GM18867 (cell line): ENCODE measurements around the gene REXO4.

Experiments
- ATAC-seq: cut with Tn5 transposase; IDR thresholded peaks from one replicate; pipeline ENCODE4 v1.9.1; 2021; ENCODE audit warnings: mild to moderate bottlenecking, moderate library complexity; ENCODE audit not compliant: unreplicated experiment

REXO4 gene

DNA sequence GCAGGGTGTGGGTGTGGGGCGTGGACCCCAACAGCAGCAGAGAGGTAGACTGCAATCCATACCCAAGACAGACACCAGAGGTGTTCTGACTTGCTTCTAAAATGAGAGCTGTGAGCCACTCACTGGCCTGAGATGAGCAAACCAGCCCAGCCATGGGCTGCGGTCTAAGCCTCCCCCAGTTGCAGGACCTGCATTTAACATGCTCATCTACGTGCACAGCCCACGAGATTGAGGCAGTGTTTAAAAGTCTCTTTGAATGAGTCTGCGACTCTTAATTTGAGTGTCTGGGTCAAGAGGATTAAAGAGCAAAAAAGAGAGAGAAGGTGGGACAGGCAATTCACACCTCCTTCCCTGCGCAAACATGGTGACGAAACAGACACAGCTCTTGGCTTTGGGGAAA lies 47.9 kb downstream of the REXO4 start:
- ATAC-seq, result no peak

DNA sequence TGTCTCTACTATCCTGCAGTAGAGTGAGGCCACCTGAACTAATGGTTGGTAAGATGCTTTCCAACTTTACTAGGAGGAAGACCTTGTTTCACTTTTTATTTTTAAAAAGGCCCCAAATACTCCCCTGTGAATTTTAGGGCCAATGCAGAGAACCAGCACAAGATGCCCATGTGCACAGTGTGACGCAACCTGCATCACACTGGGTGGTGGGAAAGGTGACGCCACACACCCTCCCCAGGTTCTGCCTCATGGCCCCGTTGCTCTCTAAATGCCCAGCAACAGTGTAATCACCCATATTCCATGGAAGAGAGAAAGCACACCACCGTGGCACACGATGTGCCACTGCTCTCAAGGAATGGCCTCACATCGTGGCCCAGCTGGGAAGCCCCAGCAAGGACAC lies 48.4 kb downstream of the REXO4 start:
- ATAC-seq, result no peak

DNA sequence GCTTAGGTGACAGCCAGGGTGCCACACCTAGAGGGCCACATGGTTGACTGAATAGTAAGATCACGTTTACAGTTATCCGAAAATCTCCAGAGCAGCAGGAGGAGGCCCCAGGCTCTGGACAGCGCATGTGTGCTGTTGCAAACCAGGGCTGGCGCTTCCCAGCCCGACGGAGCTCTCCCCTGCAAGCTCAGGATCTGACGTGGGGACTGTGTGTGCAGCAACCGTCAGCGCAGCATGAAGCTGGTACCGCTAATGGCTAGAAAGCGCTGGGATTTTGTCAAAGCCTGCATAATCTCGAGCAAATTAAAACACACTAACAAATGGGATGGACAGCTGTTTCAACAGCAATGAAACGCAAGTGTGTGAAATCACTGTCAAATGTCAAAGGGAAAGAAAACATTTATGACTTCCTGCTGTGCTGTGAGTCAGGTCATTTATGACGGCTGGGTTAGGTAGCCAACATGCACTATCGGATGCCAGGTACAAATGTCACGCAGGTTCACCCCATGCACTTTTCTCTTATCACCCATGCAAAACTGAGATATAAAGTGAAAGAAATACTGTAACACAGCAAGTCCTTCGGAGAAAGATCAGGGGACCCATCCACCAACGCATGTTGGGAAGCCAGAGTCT lies 49.4 kb downstream of the REXO4 start:
- ATAC-seq, result no peak

DNA sequence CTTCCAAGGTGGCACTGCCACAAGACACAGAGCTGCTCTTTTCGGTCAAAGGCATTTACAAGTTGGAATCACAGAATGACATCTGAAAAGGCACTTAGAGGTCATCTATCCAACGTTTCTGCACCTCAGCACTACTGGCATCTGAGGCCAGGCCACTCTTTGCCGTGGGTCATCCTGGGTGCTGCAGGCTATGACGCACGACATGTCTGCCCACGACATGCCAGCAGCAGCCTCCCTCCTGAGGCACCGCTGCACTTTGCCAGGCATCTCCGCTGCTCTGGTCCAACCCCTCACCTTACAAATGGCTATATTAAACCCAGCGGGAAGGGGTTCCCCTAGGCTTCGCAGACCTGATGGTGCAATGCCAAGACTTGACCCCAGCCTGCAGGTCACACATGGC lies 50.0 kb downstream of the REXO4 start:
- no peak for ATAC-seq

DNA sequence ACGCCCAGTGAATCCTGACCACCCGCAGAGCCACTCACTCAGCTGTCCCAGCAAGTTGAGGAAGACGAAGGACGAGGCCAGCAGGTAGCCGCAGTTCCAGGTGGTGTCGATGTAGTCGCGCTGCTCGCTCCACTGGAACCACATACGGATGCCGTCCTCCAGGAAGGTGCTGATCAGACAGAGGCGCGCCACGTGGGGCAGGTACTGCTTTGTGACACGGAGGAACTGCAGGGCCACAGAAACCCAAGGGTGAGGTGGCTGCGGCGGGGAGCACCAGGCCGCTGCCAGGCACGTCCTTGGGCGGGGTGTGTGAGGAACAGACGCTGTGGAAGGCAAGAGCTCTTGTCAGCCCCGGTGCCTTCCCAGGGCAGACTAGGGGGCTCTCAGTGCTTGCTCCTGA lies 50.6 kb downstream of the REXO4 start:
- no peak for ATAC-seq

DNA sequence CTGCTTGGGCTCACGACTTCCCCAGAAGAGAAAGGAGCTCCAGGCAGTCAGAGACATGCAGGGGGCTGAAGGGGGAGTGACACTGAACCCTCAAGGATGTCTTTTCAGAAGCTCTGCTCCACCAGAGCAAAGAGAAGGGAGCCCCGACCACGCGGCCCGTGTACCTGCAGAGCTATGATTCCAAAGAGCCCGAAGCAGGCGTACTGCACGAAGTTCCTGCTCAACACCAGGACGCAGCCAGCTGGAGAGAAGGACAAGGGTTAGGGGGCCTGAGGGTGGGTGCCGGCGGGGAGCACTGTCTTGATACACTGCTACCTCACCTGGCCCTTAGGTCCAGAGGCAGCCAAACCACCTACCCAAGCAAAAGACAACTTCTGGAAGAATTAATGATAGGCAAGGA lies 51.4 kb downstream of the REXO4 start:
- ATAC-seq, result no peak

DNA sequence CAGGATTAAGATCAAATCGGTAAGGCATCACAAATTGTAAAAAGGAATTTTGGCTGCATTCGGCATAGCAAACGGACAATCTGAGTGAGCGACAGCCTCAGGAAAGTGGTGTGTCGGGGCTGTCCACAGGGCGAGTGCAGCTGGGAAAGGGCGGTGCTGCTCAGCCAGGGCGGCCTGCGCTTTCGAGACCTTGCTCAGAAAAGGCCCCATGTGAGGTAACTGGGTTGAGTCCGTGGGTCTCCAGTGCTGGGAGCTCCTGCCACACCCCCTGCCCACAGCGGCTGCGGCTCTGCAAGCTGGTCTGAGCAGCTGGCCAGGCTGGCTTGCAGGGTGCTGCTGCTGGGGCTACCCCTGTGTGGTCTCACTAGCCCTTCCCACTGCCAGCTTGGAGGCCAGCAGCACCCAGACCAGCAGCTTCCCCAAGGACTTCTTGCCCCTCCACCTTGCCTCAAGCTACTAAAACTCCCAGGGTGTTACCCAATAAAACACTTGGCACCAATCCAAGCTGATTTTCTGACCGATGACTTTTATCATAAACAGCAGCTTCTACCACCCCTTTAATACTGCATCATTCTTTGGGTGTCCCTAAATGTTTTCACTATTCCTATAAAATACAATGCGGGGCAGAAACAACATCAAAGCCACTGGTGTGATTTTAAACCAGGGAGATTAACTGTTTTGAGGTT lies 55.3 kb downstream of the REXO4 start:
- no peak for ATAC-seq

DNA sequence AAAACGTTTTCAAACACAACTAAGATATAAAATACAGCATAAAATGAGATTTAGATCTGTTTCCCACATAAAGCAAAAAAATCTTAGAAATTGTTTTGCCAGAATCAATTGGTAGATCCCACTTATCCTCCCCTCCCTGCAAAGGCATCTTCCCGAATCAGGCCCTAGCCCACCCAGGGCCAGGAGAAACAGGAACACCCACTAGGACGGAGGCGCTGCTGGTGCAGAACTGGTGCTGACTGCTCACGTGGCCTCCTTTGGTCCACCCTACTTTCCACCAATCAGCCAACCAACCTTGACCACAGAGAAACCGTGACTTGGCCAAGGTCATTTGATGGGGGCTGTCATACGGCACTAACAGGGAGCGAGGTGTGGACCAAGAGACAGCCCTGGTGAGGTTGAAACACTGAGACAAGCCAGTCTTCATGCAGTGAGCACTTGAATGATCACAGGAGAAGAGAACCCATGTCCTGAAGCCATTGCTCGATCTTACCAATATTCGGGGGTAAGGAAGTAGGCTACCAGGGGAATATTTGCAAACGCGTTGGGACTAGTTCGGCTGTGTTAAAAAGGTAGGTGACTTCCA lies 56.2 kb downstream of the REXO4 start:
- ATAC-seq, result no peak

DNA sequence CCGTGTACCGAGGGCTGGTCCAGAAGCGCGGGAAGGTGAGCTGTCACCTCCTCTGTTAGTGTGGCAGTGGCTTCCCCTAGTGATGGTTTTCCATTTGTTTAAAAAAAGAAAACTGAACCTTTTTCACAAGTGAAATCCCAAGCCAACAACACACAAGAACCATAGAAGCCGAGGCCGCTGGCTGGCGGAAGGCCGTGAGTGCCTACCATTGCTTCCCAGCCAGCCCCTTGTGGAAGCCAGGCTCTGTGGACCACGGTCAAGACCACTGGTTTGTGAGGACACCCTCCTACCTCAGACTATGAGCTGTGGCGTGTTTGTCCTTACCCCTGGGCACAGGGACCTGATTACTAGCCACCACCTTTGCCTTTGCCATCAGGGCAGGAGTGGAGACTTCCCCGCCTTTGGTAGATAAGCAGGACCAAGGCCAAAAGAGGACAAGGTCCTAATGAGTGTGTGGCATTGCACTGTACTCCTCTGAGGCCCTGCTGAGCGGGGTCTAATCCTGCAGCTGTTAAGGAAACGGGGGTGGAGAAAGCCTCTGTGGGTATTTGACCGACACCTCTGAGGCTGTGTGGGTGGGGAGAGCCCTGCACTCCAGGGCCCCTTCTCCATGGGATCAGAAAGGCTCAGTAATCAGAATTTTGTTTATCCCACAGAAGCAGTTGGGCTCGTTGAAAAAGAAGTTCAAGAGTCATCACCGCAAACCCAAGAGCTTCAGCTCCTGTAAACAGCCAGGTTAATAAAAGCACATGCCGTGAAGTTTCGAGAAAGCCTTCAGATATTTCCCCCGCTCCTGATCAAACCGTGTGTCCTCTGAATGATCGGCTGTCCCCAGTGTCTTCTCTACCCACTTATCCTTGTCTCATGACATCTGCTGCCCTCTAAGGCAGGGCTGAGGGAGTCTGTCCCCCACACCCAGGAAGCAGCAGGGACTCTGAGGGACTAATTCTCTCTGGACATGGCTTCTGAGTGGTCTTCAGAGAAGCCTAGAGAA lies 57.1 kb downstream of the REXO4 start:
- ATAC-seq, result no peak

DNA sequence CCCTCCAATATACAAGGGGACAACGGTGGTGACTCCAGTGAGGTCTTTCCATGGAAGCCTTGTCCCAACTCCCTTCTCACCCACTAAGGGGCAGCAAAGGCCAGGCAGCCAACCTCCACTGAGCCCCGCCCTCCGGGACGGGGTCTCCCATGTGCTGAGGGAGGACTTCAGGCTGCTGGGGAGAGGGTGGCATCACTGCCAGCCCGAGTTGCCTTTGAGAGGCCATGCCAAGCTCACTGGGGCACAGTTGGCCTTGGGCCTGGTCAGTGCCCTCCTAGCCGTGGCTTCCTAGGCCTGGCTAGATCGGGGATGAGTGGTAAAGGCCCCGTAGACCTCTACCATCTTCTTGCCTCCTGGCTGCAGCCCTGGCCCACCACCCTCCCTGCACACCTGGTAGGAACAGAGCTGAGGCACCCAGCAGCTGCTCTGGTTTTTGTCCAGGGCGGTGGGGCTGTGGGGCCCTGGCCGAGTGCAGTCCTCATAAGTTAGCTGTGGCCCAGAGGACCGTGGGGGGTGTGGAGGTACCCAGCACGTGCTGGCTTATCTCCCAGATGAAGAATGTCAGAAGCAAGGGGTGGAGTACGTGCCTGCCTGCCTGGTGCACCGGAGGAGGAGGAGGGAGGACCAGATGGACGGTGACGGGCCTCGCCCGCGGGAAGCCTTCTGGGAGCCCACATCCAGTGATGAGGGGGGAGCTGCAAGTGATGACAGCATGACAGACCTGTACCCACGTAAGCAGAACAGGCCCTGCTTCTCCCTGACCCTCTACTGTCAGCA lies 58.2 kb downstream of the REXO4 start:
- ATAC-seq, result no peak

DNA sequence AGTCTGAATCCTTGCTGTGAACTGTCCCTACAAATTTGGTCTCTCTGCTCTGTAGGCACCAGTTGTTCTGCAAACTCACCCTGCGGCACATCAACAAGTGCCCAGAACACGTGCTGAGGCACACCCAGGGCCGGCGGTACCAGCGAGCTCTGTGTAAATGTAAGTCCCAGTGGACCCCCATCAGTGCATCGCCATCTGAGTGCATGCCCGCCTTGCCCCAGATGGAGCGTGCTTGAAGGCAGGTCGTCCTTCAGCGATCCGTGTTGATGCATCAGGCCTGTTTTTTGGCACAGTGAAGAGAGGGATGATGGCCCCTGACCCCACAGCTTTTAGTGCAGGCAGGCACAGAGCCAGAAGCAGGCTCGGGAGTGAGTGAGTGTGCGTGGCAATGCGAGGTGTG lies 60.2 kb downstream of the REXO4 start:
- ATAC-seq, result no peak

DNA sequence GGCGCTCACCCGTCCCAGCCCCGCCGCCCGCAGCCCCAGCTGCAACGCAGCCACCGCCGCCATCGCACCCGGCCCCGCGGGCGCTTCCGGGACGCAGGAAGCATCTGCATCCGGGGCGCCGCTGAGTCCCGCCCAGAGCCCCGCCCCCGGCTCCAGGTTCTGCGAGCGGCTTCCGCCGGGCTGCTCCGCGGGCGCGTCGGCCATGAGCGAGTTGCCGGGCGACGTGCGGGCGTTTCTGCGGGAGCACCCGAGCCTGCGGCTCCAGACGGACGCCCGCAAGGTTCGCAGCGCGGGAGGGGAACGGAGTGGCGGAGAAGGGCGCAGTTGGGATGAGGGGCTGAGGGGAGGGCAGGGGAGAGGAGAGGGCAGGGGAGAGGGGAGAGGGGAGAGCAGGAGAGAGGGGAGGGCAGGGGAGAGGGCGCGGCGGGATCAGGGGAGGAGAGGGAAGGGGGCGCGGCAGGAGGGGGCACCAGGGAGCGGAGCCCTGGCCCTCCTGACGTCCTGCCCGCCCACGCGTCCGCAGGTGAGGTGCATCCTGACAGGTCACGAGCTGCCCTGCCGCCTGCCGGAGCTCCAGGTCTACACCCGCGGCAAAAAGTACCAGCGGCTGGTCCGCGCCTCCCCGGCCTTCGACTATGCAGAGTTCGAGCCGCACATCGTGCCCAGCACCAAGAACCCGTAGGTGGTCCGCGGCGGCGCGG lies 61.3 kb downstream of the REXO4 start, which contains the start of the genes SURF1 and SURF2:
Gene SURF1 (minus strand): TSS at position 97 of the 701 bp plus-strand sequence. CDS start 34 bp downstream, at position 63.
Gene SURF2 (plus strand): TSS at position 160 of the 701 bp plus-strand sequence. CDS start 43 bp downstream, at position 203.
- peak; percentile 62 for ATAC-seq
